Duodenal mucosa (tissue), 2 donors: ENCODE measurements around the gene TUBB2B.
A peak's percentile ranks its signal among the peaks of the same experiment; 100 is the strongest.

Source experiments
- H3K27ac ChIP-seq: one replicate; pipeline ENCODE4 v1.7.0; 2013; ENCODE audit warnings: low read depth, low read length
- H3K27me3 ChIP-seq, 2 donors: one replicate each; pipeline ENCODE4 v1.7.0; 2013; ENCODE audit warnings: low read length in 2 of 2, control low read depth in 1 of 2; ENCODE audit not compliant: insufficient read depth in 2 of 2, control insufficient read depth in 1 of 2
- H3K36me3 ChIP-seq, 2 donors: one replicate each; pipeline ENCODE4 v1.7.0; 2013; ENCODE audit warnings: low read length in 2 of 2, control low read depth in 1 of 2; ENCODE audit not compliant: insufficient read depth in 2 of 2, control insufficient read depth in 1 of 2
- H3K4me1 ChIP-seq, 2 donors: one replicate each; pipeline ENCODE4 v1.7.0; 2013; ENCODE audit warnings: low read length in 2 of 2, control low read depth in 1 of 2; ENCODE audit not compliant: insufficient read depth in 2 of 2, control insufficient read depth in 1 of 2
- H3K4me3 ChIP-seq, 2 donors: one replicate each; pipeline ENCODE4 v1.7.0; 2013; ENCODE audit warnings: low read length in 2 of 2, low read depth in 1 of 2
- H3K9ac ChIP-seq, 2 donors: one replicate each; pipeline ENCODE4 v1.7.0; 2013; ENCODE audit warnings: low read length in 2 of 2, low read depth in 1 of 2
- H3K9me3 ChIP-seq, 2 donors: one replicate each; pipeline ENCODE4 v1.7.0; 2013; ENCODE audit warnings: low read length in 2 of 2, control low read depth in 1 of 2; ENCODE audit not compliant: control insufficient read depth in 1 of 2

The TUBB2B gene

GRCh38 chr6:3211681-3212080, 15.8 kb downstream of the TUBB2B start:
- no peaks in the 10 kb centered on the region for H3K9me3 ChIP-seq
- peaks cover 0 to 3% of the 10 kb centered on the region in 2 donors for H3K27me3 ChIP-seq
- no peak overlapping the region for H3K27ac ChIP-seq
- H3K4me1 ChIP-seq, result peaks cover 3 to 5% of the 10 kb centered on the region in 2 donors
- no peak overlapping the region for H3K9ac ChIP-seq
- no peaks in the 10 kb centered on the region for H3K36me3 ChIP-seq
- no peak overlapping the region for H3K4me3 ChIP-seq

DNA sequence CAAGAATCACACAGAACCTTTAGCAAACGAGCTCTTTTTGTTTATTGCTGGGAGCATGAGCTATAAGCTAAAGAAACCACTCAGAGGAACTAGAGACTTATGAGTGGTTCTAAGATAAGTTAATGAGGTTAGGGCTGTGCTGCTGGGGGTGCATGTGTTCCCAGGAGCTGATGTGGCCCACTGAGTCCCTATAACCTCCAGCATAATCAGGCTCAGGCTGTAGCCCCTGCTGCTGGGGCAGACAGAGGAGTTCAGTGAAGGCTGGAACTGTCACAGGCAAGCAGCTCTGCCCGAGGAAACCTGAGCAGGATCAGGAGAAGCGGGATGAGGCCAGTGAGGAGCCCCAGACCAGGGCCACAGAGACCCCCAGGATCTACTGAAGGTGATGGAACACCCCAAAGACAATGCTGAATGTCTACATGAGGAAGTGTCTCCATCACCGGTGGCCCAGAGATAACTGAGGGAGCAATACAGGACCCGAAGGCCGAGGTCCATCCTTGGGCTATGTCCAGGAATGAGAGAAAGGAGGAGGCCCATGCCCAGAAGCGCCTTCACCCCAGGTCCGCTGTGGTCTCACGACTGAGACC, 17.3 kb downstream of the TUBB2B start:
- H3K4me1 ChIP-seq, result peaks cover 3 to 5% of the 10 kb centered on the region in 2 donors
- H3K27me3 ChIP-seq, result no peaks in the 10 kb centered on the region
- H3K4me3 ChIP-seq, result no peak overlapping the region
- H3K36me3 ChIP-seq, result no peaks in the 10 kb centered on the region
- no peak overlapping the region for H3K9ac ChIP-seq
- H3K9me3 ChIP-seq, result no peaks in the 10 kb centered on the region
- H3K27ac ChIP-seq, result no peak overlapping the region

DNA sequence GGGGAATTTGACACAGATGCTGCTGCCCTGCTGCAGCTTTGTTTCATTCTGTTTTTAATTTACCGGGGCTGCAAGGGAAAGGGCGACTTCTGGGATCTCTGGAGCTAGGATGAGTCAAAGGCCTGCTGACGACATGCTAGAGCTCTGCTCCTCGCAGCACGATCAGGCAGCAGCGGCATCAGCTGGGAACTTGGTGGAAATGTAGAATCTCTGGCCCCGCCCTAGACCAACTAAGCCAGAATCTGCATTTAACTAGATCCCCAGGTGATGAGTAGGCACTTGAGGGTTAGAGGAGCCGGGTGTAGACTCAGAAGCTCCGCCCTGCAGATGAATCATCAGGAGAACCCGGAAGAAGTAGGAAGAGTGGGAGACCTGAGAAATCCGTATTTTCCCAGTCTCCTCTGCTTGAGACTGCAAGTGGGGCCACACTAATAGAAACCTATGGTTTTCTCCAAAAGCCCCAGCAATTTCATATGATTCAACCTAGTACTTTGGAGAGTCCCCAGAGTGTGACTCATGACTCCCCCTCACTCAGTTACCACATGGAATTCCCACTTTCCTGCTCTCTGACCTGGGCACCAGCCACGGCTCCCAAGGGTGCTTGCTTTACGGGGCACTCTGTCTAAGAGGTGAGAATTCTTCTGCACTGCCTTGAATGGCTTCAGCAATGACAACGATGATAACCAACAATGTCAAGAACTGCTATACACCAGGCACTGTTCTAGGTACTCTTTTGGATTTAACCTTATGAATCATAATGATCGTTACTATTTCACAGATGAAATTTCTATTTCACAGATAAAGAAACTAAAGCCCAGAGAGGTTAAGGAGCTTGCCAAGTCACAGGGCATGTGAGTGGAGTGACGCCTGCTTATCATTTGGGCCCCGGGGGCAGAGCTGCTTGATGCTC, 18.1 kb downstream of the TUBB2B start:
- no peak overlapping the region for H3K27ac ChIP-seq

DNA sequence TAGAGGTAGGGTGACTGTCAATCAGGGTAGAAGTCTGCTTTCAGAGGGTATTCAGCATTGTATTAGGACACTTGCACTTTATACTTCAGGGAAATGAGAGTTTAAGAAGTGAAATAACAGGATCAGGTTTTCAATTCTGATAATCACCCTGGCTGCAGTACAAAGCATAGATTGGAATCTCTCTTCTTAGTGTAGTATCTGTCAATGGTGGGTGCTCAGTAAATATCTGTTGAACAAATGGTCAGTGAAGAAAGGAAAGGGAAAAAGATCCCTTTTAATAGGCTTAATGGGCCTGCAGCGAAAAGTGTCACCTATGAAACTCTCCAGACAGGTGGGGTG, 18.7 kb downstream of the TUBB2B start:
- no peaks in the 10 kb centered on the region for H3K36me3 ChIP-seq
- H3K27me3 ChIP-seq, result no peaks in the 10 kb centered on the region
- H3K27ac ChIP-seq, result no peak overlapping the region
- H3K4me1 ChIP-seq, result peaks cover 3 to 5% of the 10 kb centered on the region in 2 donors
- H3K9me3 ChIP-seq, result no peaks in the 10 kb centered on the region
- no peak overlapping the region for H3K9ac ChIP-seq
- no peak overlapping the region for H3K4me3 ChIP-seq

More for the DNA sequence above, 18.1 kb downstream of the TUBB2B start:
- no peak overlapping the region for H3K9ac ChIP-seq
- H3K4me3 ChIP-seq, result peak overlapping the region in 1 of 2 donors; percentile 7
- no peaks in the 10 kb centered on the region for H3K27me3 ChIP-seq
- H3K36me3 ChIP-seq, result no peaks in the 10 kb centered on the region
- no peaks in the 10 kb centered on the region for H3K9me3 ChIP-seq
- H3K4me1 ChIP-seq, result peaks cover 3 to 5% of the 10 kb centered on the region in 2 donors

DNA sequence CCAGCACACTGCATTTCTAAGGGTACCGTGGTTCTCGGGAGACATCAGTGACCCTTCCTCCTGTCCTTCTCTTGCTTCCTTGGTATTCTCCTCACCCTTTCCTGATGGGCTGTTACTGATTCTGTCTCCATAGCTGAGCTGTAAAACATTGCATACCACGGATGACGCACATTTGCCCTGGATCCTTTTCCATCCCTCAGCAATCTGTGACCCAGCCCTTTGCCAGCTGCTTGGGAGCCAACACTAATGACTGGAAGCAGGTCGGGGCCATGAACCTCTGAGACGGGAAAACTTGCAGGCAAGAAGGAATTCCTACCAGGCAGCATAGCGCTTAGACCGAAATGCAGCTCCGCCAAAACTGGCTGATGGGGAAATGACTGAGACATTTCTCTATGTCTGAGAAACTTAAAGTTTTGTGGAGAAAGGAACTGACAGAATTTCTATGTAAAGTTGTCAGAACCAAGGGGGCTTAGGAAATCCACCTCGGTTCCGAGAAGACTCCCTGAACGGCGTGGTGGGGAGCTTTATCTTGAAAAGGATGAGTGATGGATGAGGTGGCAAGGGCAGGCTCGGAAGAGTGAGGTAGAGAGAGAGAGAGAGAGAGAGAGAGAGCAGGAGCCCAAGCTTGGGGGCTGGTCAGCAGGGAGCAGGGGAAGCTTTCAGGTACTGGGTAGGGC, 19.2 kb downstream of the TUBB2B start:
- Histone ChIP-seq H3K27ac (no peak overlapping the region), H3K4me3 (no peak overlapping the region), H3K27me3 (peaks cover under 1% of the 10 kb centered on the region in 2 donors), H3K36me3 (no peaks in the 10 kb centered on the region), H3K9me3 (no peaks in the 10 kb centered on the region), H3K4me1 (peaks cover 3 to 5% of the 10 kb centered on the region in 2 donors), H3K9ac (no peak overlapping the region)

DNA sequence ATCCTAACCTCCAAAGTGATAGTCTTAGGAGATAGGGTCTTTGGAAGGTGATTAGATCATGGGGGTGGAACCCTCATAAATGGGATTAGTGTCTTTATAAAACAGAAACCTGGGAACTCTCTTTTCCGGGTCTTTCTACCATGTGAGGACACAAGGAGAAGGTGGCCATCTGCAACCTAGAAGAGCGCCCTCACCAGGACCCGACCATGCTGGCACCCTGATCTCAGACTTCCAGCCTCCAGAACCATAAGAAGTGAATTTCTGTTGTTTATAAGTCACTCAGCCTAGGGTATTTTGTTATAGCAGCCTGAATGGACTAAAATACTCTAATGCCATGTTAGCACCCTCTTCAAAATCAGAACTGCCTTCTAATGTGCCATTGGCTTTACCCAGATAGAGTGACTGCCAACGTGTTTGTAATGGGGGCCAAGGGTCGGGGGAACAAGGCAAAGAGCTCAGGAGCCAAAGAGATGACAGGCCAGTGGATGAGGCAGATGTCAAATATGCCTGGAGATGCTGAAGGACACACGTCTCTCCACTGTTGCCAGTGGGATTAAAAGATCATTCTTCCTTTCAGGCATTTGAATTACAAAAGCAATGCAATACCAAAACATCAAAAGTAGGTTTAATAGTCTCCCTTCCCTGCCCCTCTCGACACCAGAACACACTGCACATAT, 21.0 kb downstream of the TUBB2B start:
- peaks cover 4 to 5% of the 10 kb centered on the region in 2 donors for H3K27me3 ChIP-seq
- no peaks in the 10 kb centered on the region for H3K36me3 ChIP-seq
- no peaks in the 10 kb centered on the region for H3K9me3 ChIP-seq
- H3K4me3 ChIP-seq, result no peak overlapping the region
- H3K4me1 ChIP-seq, result peaks cover 3 to 5% of the 10 kb centered on the region in 2 donors
- no peak overlapping the region for H3K9ac ChIP-seq
- H3K27ac ChIP-seq, result no peak overlapping the region

GRCh38 chr6:3205913-3206312, 21.5 kb downstream of the TUBB2B start:
- no peaks in the 10 kb centered on the region for H3K36me3 ChIP-seq
- H3K27ac ChIP-seq, result no peak overlapping the region
- peaks cover 3 to 5% of the 10 kb centered on the region in 2 donors for H3K4me1 ChIP-seq
- H3K9me3 ChIP-seq, result no peaks in the 10 kb centered on the region
- H3K4me3 ChIP-seq, result no peak overlapping the region
- H3K27me3 ChIP-seq, result peaks cover 4 to 5% of the 10 kb centered on the region in 2 donors
- H3K9ac ChIP-seq, result no peak overlapping the region

DNA sequence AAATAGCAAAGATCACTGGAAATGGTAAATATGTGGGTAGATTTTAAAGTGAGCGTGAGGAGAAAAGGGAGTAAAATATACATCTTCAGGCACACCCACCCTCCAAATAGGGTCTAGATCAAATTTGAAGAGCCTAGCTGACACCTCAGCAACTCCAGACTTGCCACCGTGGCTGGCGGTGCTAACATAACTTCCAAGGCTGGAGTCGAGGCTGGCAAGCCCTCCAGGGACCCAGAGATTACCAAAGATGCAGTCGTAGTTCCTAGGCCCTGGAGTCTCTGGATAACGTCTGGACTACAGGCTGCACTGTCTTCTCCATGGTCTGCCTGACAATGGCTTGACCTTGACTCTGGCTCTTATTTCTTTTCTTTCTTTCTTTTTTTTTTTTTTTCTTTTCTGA, 22.5 kb downstream of the TUBB2B start:
- Histone ChIP-seq H3K4me3 (no peak overlapping the region), H3K9me3 (no peaks in the 10 kb centered on the region), H3K9ac (no peak overlapping the region), H3K36me3 (no peaks in the 10 kb centered on the region), H3K27ac (no peak overlapping the region), H3K27me3 (peaks cover 4 to 5% of the 10 kb centered on the region in 2 donors), H3K4me1 (peaks cover 3 to 5% of the 10 kb centered on the region in 2 donors)

GRCh38 chr6:3202999-3203696, 24.3 kb downstream of the TUBB2B start:
- H3K27ac ChIP-seq, result no peak overlapping the region
- no peak overlapping the region for H3K4me3 ChIP-seq
- no peaks in the 10 kb centered on the region for H3K9me3 ChIP-seq
- peaks cover 4 to 5% of the 10 kb centered on the region in 2 donors for H3K27me3 ChIP-seq
- no peaks in the 10 kb centered on the region for H3K4me1 ChIP-seq
- H3K36me3 ChIP-seq, result no peaks in the 10 kb centered on the region
- no peak overlapping the region for H3K9ac ChIP-seq
